GM18499 (cell line): ENCODE results near the gene ABHD12.

Experiments used
- ATAC-seq: cut with Tn5 transposase; IDR thresholded peaks from one replicate; pipeline ENCODE4 v1.9.1; 2021; ENCODE audit warnings: moderate number of reproducible peaks; ENCODE audit not compliant: insufficient read depth, unreplicated experiment

Gene ABHD12

DNA sequence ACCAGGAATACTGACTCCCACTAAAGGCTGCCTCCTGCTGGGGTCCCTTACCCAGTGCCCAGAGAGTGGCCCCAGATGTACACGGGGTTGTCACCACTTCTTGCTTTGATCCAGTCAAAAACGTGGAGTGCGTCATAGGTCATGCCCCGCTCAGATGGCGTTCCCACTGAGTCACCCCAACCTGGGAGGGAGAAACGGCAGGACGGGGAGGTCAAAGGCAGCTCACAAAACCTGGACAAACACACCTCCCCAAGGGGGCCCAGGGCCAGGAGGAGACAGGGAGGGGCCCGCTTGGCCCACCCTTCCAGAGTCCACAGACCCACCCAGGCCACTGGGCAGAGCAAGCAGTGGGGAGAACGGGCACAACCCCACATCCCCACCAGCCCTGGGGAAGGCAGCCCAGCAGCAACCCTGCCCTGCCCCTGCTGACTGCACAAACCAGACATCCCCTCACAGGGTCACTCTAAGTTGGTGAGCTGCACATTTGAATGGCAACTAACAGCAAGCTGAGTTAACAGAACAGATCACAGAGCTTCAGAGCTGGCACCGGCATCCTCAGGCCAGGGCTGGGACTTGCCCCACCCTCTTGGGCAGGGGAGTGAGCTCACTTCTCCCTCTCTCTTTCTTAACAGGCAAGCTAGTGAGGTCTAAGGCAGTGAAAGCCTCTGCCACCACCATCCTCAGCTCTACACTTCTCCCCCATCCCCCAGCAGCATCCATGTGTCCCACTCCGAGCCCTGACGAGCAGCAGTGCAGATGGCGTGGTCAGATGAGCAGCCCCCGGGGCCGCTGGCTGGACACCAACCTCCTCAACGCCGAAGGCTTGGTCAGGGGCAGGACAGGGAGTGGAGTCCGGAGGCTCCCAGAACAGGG lies 81.0 kb downstream of the ABHD12 start:
- ATAC-seq: no peak

DNA sequence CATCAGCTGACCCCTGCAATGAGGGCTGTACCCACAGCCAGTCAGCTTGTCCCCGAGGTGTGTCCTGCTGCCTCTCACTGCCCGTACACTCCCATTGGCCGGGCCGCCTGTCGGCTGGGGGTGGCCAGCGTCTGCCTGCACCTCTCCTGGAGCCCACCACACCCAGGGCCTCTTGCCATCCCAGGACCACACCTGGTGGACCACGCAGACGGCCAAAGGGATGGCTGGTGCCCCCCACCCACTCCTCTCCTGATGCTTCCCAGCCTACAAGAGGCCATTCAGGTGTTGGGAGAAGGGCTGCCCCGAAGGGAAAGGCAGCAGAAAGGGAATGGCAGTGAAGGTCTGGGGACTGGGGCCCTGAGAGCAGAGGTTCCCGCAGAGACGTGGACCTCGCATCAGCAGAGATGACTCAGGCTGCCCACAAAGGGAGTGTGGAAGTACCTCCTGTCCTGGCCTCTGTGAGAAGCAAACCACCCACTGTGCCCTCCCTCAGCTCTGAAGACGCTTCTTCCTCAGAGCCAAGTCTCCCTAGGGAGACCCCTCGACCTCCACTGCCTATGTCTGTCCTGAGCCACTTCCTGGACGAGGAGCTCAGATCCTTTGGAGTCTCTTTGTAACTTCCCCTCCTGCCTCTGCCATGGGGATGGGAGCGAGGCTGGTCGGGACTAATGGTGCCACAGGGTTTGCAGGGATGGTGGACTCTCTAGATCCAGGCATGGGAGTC lies 81.8 kb downstream of the ABHD12 start:
- no peak for ATAC-seq

GRCh38 chr20:25308083-25308491 lies 82.5 kb downstream of the ABHD12 start:
- no peak for ATAC-seq

- ATAC-seq: no peak
Measured at GRCh38 chr20:25306991-25307903, 83.4 kb downstream of the ABHD12 start.

DNA sequence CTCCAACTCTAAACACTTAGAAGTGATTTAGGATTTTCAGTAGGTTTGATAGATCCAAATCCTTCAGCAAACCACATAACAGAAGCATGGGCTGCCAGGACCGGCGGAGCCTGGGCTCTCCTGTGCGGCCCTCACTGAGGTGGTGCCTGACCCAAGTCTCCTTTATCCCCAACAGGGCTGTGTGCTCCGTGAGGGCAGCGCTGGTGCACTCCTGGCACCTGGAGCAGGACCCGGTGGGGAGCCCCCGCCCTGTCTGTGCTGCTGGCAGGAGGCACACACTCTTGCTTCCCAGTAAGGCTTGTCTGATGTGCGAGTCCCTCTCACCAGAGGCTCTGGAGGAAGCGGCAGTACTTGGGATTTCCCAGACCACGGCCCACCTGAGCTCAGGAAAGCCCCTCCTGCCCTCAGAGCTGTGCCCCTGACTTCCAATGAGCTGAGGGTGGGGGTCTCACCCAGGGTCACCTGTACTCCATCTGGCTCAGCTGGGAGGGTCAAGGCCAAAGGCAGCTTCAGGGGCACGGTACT lies 86.5 kb downstream of the ABHD12 start:
- no peak for ATAC-seq

DNA sequence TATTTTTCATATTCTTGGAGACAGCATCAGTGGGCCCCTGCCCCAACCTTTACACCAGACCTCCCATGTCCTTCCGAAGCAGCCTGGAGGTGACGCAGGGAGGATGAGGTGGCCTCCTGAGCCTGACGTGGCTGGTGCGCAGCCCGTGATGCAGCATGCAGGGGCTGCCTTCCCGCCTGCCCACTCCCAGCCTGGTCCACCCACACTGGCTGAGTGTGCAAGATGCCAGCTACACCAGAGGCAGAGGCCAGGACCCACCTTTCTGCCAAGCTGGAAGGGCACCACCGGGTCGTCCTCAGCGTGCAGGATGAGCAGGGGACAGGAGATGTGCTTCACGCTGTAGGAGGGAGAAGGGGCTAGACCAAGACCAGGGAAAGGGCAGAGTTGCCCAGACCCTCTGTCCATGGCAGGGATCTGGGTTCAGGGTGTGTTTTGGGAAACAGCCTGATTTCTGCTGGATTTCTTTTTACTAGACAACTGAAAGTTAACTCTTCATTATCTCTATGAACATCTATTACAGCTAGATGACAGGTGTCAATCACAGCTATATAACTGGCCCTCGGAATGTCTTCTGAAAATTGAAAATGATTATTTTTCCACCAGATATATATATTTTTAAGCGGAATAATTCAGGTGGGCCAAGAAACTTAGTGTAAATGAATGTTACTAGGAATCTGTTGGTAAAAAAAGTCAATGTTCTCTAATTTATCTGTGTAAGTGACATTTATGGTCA lies 87.2 kb downstream of the ABHD12 start:
- ATAC-seq: no peak

- no peak for ATAC-seq
Measured at GRCh38 chr20:25302596-25302995, 88.0 kb downstream of the ABHD12 start.

GRCh38 chr20:25301357-25301920 lies 89.2 kb downstream of the ABHD12 start:
- no peak for ATAC-seq

- ATAC-seq: no peak
Measured at GRCh38 chr20:25300496-25301170, 90.0 kb downstream of the ABHD12 start.

DNA sequence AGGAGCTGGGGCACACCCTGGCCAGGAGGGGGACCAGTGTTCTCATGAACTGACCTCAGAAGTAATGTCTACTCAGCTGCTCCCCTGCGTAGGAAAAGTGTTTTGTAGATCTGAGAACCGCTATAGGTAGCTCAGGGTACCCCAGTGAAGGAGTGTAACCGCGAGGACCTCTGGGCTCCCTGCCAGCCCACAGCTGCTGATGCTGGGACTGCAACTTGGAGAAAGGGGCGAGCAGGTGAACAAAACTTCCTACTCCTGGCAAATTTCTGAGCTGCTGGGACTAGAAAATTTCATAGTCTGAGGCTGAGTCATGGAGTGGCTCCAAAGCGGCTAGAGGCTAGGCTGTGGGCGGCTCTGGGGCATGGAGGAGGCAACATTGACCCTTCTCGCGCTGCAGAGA lies 90.8 kb downstream of the ABHD12 start:
- ATAC-seq: no peak

- peak; percentile 59 for ATAC-seq
Measured at GRCh38 chr20:25297141-25297905, 93.3 kb downstream of the ABHD12 start.

- no peak for ATAC-seq
Measured at GRCh38 chr20:25296094-25297093, 94.2 kb downstream of the ABHD12 start.

DNA sequence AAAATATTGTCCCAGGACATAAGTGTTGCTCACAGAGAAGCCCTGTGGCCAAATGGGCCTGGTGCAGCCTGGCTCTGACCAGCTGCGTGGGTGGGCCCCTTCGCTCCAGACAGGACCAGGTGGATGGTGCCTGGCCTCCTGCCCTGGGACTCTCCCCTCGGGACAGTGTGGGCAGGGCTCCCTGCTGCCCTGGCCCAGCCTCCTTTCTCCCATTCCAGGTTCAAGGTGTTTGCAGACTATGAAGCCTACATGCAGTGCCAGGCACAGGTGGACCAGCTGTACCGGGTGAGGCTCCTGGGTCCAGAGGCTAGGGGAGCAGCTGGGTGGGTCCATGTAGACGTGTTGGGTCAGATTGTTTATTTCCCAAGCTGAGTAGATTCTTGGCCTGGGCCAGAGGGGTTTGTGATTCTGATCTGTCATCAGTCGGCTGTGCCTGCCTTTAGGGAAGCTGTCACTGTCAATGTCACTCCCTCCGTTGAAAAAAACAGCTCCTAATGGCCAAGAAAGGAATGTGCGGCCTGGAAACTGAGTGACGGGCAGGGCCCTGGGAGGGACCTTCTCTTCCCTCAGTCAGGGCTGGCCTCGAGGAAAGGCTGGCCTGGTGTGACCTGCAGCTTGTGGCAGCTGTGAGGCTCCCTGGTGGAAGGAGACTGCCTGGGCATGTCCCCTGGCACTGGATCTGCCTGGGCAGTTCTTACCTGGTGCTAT lies 95.1 kb downstream of the ABHD12 start:
- no peak for ATAC-seq

DNA sequence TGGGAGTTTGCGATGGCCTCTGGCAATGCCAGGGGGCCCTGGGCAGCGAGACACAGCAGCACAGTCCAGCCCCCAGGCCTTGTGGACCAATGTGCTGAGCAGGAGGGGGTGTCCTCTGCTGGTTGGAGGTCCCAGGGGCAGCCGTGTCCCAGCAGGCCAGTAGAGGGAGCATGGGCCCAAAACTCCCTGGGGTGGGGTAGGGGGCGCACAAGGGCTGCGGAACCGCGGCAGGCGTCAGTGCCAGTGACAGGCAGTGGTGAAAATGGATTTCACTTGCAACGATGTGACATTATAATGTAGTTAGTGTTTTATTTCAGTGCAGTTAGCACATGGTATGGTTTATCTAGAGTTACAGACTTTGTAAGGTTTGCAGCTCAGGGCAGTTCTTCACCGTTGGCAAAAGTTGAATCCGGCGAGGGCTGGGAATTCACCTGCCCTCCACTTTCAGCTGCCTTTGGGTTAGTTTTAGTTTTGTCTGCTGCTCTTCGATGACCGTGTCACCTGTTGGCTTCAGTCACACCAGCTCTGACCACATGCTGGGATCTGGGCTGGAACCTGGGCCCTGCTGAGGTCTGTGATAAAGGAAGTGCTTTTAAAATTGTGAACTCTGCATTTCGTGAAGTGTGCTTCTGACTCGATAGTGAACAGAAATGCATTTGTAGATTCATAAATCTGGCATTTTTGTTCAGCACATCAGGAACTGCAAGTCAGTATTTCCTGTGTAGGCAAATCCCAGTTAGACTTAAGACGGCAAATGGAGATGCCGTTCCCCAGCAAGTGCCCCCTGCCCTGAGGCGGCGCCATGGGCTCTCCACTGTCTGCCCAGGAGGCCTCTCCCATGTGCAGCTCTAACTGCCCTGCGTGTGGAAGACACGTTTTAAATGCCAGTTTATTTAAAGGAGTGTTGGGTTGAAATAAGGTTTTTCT lies 95.9 kb downstream of the ABHD12 start:
- no peak for ATAC-seq

- no peak for ATAC-seq
Measured at GRCh38 chr20:25293910-25294458, 96.7 kb downstream of the ABHD12 start.
